H1 (cell line): ENCODE results near the gene SLC16A8. TPM values are rescaled to one million over a fixed set of nuclear protein-coding genes. Genes with fewer than 3 reads are reported as not detected.

Source experiments
- ASH2L ChIP-seq: fragments of 200-600, 300-600 bp; sonication (generic); IDR thresholded peaks from one replicate; pipeline ENCODE4 v1.7.1; 2017; ENCODE audit warnings: low read length
- CBX5 ChIP-seq: fragments of 300-800, 300-1000 bp; sonication (generic); IDR thresholded peaks from 2 replicates; pipeline ENCODE4 v1.7.1; 2016; ENCODE audit warnings: antibody characterized with exemption, low read length, low read depth
- CHD1 ChIP-seq: IDR thresholded peaks from 2 replicates; pipeline ENCODE4 v1.6.1; 2012; ENCODE audit warnings: low read depth, low read length, improper control_type of control experiment
- CREB1 ChIP-seq: IDR thresholded peaks from 2 replicates; pipeline ENCODE4 v1.6.1; 2012; ENCODE audit warnings: inconsistent platforms
- CTBP2 ChIP-seq: IDR thresholded peaks from 2 replicates; pipeline ENCODE4 v1.7.0; 2011; ENCODE audit warnings: borderline replicate concordance, mild to moderate bottlenecking, moderate library complexity, mixed read lengths, low read length; ENCODE audit not compliant: insufficient read depth, insufficient read length
- CTCF ChIP-seq, 3 experiments: IDR thresholded peaks; 1 replicate in 2 of 3; 2 replicates in 1 of 3; pipeline versions ENCODE4 v1.5.1 to v1.6.1; 2011; ENCODE audit warnings: low read length in 3 of 3, mild to moderate bottlenecking in 3 of 3, inconsistent platforms in 2 of 3, low read depth in 1 of 3, moderate library complexity in 1 of 3; ENCODE audit not compliant: insufficient read depth in 1 of 3; ENCODE audit errors: control extremely low read depth in 1 of 3
- GTF2F1 ChIP-seq: IDR thresholded peaks from 2 replicates; pipeline ENCODE4 v1.6.1; 2012; ENCODE audit warnings: low read depth, low read length, improper control_type of control experiment, borderline replicate concordance
- POLR2A ChIP-seq, 2 experiments: IDR thresholded peaks; 1 replicate in 1 of 2; 2 replicates in 1 of 2; pipeline ENCODE4 v1.6.1; 2011; ENCODE audit warnings: low read depth in 2 of 2, low read length in 2 of 2, mild to moderate bottlenecking in 2 of 2; ENCODE audit errors: control extremely low read depth in 1 of 2
- SRF ChIP-seq: IDR thresholded peaks from 2 replicates; pipeline ENCODE4 v1.6.1; 2011; ENCODE audit warnings: mild to moderate bottlenecking, low read depth, low read length, moderate library complexity
- polyA plus RNA-seq, 7 experiments: library from polyadenylated mRNA; depleted of rRNA in 3 of 7; stranded (reverse) in 5 of 7; unstranded in 2 of 7; fragments of >200 nt in 5 of 7; fragments of 200-250 nt in 2 of 7; gene quantifications; 1 replicate in 5 of 7; 2 replicates in 1 of 7; 4 replicates in 1 of 7; pipeline versions ENCODE4 v1.2.1 to v1.2.3, GENCODE V29; 2011 to 2013; ENCODE audit warnings: missing spikeins in 2 of 7, mixed read lengths in 2 of 7
- total RNA-seq: library from RNA; stranded (reverse); fragmentation: NEBNext Ultra II Directional; extraction: Animal tissue kit (Norgen Biotek cat#: 25700); gene quantifications from 2 replicates; pipeline ENCODE4 v1.2.1, GENCODE V29; 2021

SLC16A8 gene
- total and polyA plus RNA-seq, 2 of the 8 experiments (the other 6 are each of a cell fraction or from before 2014, with no cell fraction given): 0.70 TPM; not detected in 1

DNA sequence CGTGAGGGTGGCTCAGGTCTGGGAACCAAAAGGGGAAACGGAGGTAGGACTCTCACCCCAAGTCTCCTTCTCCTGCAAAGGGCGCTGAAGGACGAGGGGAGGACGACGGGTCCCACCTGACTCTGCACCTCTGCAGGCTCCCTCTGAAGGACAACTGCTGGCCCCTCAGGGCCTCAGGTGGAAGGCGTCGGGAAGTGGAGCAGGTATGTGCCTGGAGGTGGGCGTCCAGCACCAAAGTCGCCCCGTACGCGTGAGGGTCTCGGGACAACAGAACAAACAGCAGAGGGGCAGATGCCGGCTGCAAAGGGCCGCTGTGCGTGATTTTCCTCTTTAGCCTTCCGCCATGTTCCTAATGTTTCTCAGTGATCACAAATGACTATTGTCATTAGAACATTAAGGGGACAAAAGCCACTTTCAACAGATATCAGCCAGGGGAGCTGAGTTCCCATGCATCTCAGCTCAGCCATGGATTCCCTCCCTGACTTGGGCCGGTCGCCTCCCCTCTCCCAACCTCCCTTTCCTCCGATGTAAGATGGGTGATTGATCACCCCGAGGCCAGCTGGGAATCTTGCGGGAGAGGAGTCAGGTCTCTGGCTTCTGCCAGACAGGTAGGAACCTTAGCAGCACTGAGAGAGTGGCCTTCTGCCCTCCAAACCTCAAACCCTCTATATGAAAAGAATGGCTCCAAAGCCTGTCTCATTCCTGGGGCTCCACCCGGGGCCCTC, 836 bp downstream of the SLC16A8 start (continued):
- TF ChIP-seq CTCF (IDR thresholded peaks at IDR 0.05; ENCODE audit: control extremely low read depth in 1 of 3, insufficient read depth in 1 of 3, low read depth in 1 of 3, low read length in 3 of 3) (no peak), CTBP2 (no peak), GTF2F1 (no peak), CREB1 (no peak), CHD1 (no peak), ASH2L (no peak), CBX5 (no peak), SRF (no peak), POLR2A (IDR thresholded peaks at IDR 0.05; ENCODE audit: control extremely low read depth in 1 of 2, low read depth in 2 of 2, low read length in 2 of 2) (no peak)
